ENCODE data around the gene ZNF138. TPM values are rescaled to one million over a fixed set of nuclear protein-coding genes. Genes with fewer than 3 reads are reported as not detected.

ZNF138 gene
- total and polyA plus RNA-seq, 3 donors from 2014 or later = 3.9 to 19.1 (median 13.1) TPM

DNA sequence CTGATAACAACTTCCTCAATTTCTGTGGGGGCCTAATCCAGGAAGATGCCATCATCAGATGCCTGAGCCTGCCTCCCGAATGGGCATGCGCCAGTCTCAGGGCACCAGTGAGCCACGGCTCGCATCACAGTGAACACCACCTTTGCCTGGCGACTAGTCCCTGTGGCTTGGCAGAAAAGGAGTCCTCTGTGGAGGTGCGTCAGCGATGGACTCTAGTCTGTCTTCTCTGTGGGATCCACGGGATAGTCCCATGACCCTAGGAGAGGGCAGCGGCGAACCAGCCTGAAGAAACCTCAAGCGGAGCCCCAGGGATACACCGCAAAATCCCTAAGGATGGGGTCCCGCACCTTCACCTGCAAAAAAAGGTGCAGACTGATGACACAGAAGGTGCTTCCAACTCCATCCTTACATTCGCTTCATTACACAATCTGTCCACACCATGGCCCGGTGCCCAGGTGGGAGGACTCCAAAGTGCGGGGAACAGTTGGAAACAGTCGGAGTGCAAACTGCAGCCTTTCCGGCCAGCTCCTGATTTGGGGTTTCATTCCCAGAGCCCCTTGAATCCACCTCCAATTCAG, 73.7 kb downstream of the ZNF138 start:
- 72 to 75% methylated on average over 15 to 18 of the region's 18 CpGs for WGBS, 2 donors
- H3K9me3 ChIP-seq = no peaks in the 10 kb centered on the region
- no peak overlapping the region for H3K4me3 ChIP-seq
- no peak for DNase-seq
- no peak overlapping the region for H3K27ac ChIP-seq
- TF ChIP-seq, protein P1, sequence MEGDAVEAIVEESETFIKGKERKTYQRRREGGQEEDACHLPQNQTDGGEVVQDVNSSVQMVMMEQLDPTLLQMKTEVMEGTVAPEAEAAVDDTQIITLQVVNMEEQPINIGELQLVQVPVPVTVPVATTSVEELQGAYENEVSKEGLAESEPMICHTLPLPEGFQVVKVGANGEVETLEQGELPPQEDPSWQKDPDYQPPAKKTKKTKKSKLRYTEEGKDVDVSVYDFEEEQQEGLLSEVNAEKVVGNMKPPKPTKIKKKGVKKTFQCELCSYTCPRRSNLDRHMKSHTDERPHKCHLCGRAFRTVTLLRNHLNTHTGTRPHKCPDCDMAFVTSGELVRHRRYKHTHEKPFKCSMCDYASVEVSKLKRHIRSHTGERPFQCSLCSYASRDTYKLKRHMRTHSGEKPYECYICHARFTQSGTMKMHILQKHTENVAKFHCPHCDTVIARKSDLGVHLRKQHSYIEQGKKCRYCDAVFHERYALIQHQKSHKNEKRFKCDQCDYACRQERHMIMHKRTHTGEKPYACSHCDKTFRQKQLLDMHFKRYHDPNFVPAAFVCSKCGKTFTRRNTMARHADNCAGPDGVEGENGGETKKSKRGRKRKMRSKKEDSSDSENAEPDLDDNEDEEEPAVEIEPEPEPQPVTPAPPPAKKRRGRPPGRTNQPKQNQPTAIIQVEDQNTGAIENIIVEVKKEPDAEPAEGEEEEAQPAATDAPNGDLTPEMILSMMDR (IDR thresholded peaks at IDR 0.05) = no peak
- TF ChIP-seq POLR2A (IDR thresholded peaks at IDR 0.05) = no peak
- H3K36me3 ChIP-seq (ENCODE audit: low read depth, missing control alignments) = no peaks in the 10 kb centered on the region
- no peaks in the 10 kb centered on the region for H3K4me1 ChIP-seq
- intact Hi-C loops (cut with DNase I; ENCODE audit: low total_unique reads) = no loop called here
- no peaks in the 10 kb centered on the region for H3K27me3 ChIP-seq

DNA sequence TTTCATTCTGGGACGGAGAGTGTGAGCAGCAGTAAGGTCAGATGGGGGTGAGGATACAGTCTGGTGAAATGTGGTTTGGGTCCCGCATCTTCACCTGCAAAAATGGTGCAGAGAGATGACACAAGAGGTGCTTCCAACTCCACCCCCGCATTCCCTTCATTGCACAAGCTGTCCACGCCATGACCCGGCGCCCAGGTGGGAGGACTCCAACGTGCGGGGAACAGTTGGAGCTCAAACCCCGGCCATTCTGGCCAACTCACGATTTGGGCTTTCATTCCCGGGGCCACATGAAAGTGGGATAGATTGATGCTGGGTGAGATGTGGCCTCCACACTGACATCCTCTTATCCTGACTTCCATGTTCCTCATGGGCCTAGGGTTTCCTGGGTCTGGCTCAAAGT, 74.3 kb downstream of the ZNF138 start:
- intact Hi-C loops (cut with DNase I; ENCODE audit: low total_unique reads) = no loop called here
- DNase-seq = no peak
- TF ChIP-seq, protein P1 (IDR thresholded peaks at IDR 0.05) = no peak
- no peak for TF ChIP-seq POLR2A (IDR thresholded peaks at IDR 0.05)
- no peaks in the 10 kb centered on the region for H3K27me3 ChIP-seq
- WGBS, 2 donors = 64 to 77% methylated on average over 9 to 11 of the region's 11 CpGs
- no peaks in the 10 kb centered on the region for H3K9me3 ChIP-seq
- H3K4me3 ChIP-seq = no peak overlapping the region
- no peaks in the 10 kb centered on the region for H3K4me1 ChIP-seq
- no peak overlapping the region for H3K27ac ChIP-seq
- no peaks in the 10 kb centered on the region for H3K36me3 ChIP-seq (ENCODE audit: low read depth, missing control alignments)

DNA sequence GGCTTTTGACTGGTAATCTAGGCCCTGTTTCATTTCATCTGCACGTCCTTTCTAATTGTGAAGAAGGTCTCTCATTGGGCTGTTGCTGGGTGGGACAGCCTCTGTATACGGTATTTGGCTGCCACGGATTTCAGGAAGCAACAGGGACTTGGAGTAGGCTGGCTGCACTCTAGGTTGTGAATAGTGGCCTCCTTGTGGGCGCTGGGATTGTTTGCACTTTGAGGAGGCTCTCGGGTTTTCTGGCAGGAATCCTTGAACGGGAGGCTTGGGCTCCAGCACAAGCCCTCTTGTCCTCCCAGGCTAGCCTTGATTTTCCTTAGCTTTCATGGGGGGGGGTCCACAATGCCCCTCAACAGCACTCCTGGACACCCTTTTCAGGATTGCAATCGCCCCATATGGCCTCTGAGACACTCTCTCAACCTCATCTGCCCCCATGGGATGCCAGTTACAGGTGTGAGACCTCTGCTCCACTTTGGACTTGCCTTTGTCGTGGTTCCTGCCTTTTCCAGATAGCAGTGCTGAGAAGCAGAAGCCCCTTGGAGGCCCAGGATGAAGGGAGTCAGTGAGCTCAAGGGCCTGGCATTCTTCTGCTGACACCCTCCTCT, 75.0 kb downstream of the ZNF138 start:
- Histone ChIP-seq H3K9me3 (no peaks in the 10 kb centered on the region), H3K4me3 (no peak overlapping the region), H3K4me1 (no peaks in the 10 kb centered on the region), H3K27me3 (no peaks in the 10 kb centered on the region), H3K36me3 (ENCODE audit: low read depth, missing control alignments) (no peaks in the 10 kb centered on the region), H3K27ac (no peak overlapping the region)
- DNase-seq = no peak
- intact Hi-C loops (cut with DNase I; ENCODE audit: low total_unique reads) = no loop called here
- 36 to 66% methylated on average over 8 of the region's 8 CpGs for WGBS, 2 donors
- no peak for TF ChIP-seq POLR2A (IDR thresholded peaks at IDR 0.05)
- TF ChIP-seq, protein P1 (IDR thresholded peaks at IDR 0.05) = no peak

DNA sequence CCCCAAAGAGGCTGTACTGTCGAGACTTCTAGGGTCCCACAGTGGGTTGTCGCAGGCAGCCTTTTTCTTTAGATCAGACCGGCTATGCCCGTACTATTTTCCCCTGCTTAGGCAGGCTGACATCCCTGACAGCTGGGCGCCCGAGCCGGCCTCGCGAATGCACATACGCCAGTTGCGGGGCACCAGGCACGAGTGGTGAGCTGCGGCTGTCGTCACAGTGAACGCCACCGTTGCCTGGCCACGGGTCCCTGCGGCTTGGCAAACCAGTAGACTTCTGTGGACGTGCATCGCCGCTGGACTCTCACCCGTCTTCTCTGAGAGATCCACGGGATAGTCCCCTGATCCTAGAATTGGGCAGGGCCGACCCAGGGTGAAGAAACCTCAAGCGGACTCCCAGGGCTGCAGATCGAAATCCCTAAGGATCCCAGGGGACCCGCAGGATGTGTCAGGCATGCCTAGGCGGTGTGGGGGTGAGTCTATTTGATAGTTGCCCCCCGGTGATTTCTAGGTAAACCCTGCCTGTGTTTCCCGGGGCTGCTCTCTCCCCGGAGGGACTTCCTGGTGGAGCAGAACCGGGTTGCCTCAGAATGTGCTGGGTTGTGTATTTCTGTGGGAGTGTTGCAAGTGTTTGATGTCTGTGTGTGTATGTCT, 75.8 kb downstream of the ZNF138 start:
- TF ChIP-seq, protein P1 (IDR thresholded peaks at IDR 0.05) = no peak
- TF ChIP-seq POLR2A (IDR thresholded peaks at IDR 0.05) = no peak
- intact Hi-C loops (cut with DNase I; ENCODE audit: low total_unique reads) = no loop called here
- Histone ChIP-seq H3K27ac (no peak overlapping the region), H3K36me3 (ENCODE audit: low read depth, missing control alignments) (no peaks in the 10 kb centered on the region), H3K27me3 (no peaks in the 10 kb centered on the region), H3K4me3 (no peak overlapping the region), H3K4me1 (no peaks in the 10 kb centered on the region), H3K9me3 (no peaks in the 10 kb centered on the region)
- DNase-seq = no peak
- 68 to 72% methylated on average over 32 of the region's 32 CpGs for WGBS, 2 donors

All from testis (tissue), 3 donors.